ENCODE measurements around the gene RPS3. TPM values are rescaled to one million over a fixed set of nuclear protein-coding genes. Genes with fewer than 3 reads are reported as not detected.

Gene RPS3
- total and polyA plus RNA-seq, 2 experiments from 2014 or later: 1,094 to 1,201 TPM

DNA sequence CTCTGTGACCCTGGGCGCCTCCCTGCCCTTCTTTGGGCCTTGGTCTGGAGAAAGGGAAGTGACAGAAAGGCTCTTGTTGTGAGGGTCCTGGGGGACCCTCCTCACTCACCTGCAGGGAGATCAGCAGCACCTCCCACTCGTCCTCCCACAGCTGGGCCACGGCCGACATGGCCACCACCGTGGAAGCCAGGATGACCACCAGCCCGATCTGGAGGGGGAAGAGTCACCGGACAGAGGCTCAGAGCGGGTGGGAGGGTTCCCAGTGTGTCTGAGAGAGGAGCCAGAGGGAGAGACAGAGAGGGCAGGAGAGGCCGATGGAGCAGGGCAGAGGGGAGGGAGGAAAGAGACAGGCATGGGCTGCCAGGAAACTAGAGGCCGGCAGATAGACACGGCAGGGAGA lies 50.5 kb downstream of the RPS3 start:
- Histone ChIP-seq H2AFZ (no peak overlapping the region), H3K27ac (no peak overlapping the region), H3K9me2 (replicated peaks; ENCODE audit: insufficient read depth) (no peaks in the 10 kb centered on the region), H3K4me1 (ENCODE audit: insufficient read depth) (no peaks in the 10 kb centered on the region), H3K79me2 (no peaks in the 10 kb centered on the region), H3K27me3 (no peaks in the 10 kb centered on the region), H3K4me3 (no peak overlapping the region), H3K36me3 (replicated peaks; ENCODE audit: insufficient read depth, low read depth) (no peaks in the 10 kb centered on the region), H4K20me1 (ENCODE audit: insufficient read depth, poor library complexity, severe bottlenecking) (no peaks in the 10 kb centered on the region), H3K4me2 (no peak overlapping the region), H3K9me3 (ENCODE audit: low read depth) (no peaks in the 10 kb centered on the region)
- DNase-seq (ENCODE audit: low spot score): no peak
- TF ChIP-seq EZH2phosphoT487 (IDR thresholded peaks at IDR 0.05; ENCODE audit: low read depth, severe bottlenecking, unreplicated experiment): no peak
- TF ChIP-seq EZH2 (IDR thresholded peaks at IDR 0.05; ENCODE audit: borderline replicate concordance): no peak
- TF ChIP-seq, protein P1, sequence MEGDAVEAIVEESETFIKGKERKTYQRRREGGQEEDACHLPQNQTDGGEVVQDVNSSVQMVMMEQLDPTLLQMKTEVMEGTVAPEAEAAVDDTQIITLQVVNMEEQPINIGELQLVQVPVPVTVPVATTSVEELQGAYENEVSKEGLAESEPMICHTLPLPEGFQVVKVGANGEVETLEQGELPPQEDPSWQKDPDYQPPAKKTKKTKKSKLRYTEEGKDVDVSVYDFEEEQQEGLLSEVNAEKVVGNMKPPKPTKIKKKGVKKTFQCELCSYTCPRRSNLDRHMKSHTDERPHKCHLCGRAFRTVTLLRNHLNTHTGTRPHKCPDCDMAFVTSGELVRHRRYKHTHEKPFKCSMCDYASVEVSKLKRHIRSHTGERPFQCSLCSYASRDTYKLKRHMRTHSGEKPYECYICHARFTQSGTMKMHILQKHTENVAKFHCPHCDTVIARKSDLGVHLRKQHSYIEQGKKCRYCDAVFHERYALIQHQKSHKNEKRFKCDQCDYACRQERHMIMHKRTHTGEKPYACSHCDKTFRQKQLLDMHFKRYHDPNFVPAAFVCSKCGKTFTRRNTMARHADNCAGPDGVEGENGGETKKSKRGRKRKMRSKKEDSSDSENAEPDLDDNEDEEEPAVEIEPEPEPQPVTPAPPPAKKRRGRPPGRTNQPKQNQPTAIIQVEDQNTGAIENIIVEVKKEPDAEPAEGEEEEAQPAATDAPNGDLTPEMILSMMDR (IDR thresholded peaks at IDR 0.05; ENCODE audit: poor library complexity): no peak
- WGBS (ENCODE audit: low lambda C conversion rate, missing lambda C conversion rate): 90% methylated on average over 10 of the region's 11 CpGs

DNA sequence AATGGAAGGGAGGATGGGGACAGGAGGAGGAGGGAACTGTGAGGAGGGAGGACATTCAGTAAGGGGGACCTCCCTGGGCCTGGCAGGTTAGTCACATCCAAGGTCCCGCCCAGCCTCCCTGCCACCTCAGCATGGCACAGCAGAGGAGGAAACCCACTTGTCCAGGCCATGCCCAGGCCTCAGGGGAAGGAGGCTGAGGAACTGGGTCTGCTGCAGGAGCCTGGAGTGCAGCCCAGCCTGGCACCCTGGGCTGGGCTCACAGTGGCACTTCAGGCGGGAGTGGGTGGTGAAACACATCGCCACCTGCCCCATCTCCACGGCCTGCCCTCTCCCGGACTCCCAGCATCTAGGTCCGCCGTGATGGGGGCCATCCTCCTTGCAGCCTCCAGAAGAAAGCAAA lies 50.9 kb downstream of the RPS3 start:
- TF ChIP-seq EZH2phosphoT487 (IDR thresholded peaks at IDR 0.05; ENCODE audit: low read depth, severe bottlenecking, unreplicated experiment): no peak
- TF ChIP-seq, protein P1 (IDR thresholded peaks at IDR 0.05; ENCODE audit: poor library complexity): no peak
- TF ChIP-seq EZH2 (IDR thresholded peaks at IDR 0.05; ENCODE audit: borderline replicate concordance): no peak
- Histone ChIP-seq H3K27me3 (no peaks in the 10 kb centered on the region), H3K27ac (no peak overlapping the region), H4K20me1 (ENCODE audit: insufficient read depth, poor library complexity, severe bottlenecking) (no peaks in the 10 kb centered on the region), H3K4me2 (no peak overlapping the region), H3K4me3 (no peak overlapping the region), H3K36me3 (replicated peaks; ENCODE audit: insufficient read depth, low read depth) (no peaks in the 10 kb centered on the region), H3K9me3 (ENCODE audit: low read depth) (no peaks in the 10 kb centered on the region), H3K79me2 (no peaks in the 10 kb centered on the region), H3K4me1 (ENCODE audit: insufficient read depth) (no peaks in the 10 kb centered on the region), H3K9me2 (replicated peaks; ENCODE audit: insufficient read depth) (no peaks in the 10 kb centered on the region), H2AFZ (no peak overlapping the region)
- 80% methylated on average over 7 of the region's 7 CpGs for WGBS (ENCODE audit: low lambda C conversion rate, missing lambda C conversion rate)
- DNase-seq (ENCODE audit: low spot score): no peak

DNA sequence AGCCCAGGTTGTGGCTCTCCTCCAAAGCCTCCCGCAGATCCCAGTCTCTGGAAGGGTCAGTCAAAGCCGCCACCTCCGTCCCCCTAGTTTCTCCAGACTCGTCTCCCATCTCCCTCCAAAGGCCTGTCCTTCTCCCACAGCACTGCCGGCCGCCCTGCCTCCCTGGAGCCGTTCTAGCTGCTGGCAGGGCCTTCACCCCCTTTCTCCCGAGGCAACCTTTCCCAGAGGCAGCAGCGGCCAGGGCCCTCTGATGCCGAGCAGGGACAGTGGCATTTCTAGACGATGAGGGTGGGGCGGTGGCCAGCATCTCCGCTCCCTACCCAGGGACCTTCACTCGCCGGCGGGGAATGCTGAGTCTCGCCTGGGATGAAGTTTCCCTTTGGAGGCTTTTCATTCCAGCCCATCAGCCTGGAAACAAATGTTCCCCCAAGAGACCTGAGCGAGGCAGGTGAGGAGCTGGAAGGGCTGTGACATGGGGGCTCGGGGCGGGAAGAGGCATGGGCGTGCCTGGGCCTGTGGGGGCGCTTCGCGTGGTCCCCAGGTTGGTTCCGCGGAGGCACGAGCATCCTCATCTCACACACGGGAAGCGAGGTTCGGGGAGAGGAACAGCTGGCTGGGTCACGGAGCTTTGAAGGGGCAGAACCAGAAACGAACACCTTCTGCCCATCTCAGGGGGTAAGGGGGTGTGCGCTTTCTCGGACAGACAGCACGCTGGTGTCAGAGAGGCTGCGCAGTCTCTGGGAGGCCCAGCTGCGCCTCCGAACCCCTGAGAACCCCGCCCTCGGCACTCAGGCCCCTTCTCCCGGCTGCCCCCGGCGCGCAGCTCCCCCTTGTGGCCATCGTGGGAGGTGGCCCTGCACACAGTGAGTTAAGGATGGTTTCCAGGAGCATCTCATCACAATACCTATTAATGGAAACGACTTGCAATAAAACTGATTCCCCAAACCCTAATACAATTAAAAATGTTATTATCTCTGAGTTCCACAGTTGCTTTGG lies 51.8 kb downstream of the RPS3 start:
- H4K20me1 ChIP-seq (ENCODE audit: insufficient read depth, poor library complexity, severe bottlenecking): no peaks in the 10 kb centered on the region
- no peaks in the 10 kb centered on the region for H3K4me1 ChIP-seq (ENCODE audit: insufficient read depth)
- no peaks in the 10 kb centered on the region for H3K27me3 ChIP-seq
- TF ChIP-seq EZH2 (IDR thresholded peaks at IDR 0.05; ENCODE audit: borderline replicate concordance): no peak
- TF ChIP-seq, protein P1 (IDR thresholded peaks at IDR 0.05; ENCODE audit: poor library complexity): peak; percentile 45
- no peaks in the 10 kb centered on the region for H3K9me3 ChIP-seq (ENCODE audit: low read depth)
- H3K27ac ChIP-seq: no peak overlapping the region
- H3K4me2 ChIP-seq: no peak overlapping the region
- no peaks in the 10 kb centered on the region for H3K9me2 ChIP-seq (replicated peaks; ENCODE audit: insufficient read depth)
- 74% methylated on average over 42 of the region's 46 CpGs for WGBS (ENCODE audit: low lambda C conversion rate, missing lambda C conversion rate)
- DNase-seq (ENCODE audit: low spot score): no peak
- no peaks in the 10 kb centered on the region for H3K36me3 ChIP-seq (replicated peaks; ENCODE audit: insufficient read depth, low read depth)
- H3K79me2 ChIP-seq: no peaks in the 10 kb centered on the region
- no peak overlapping the region for H2AFZ ChIP-seq
- no peak overlapping the region for H3K4me3 ChIP-seq

All from hepatocyte (in vitro differentiated cells).